Neural progenitor cell (in vitro differentiated cells): ENCODE results near the gene IDH3B. TPM values are rescaled to one million over a fixed set of nuclear protein-coding genes. Genes with fewer than 3 reads are reported as not detected.

Experiments
- DNase-seq: peaks from one replicate; pipeline ENCODE4 v3.0.0-alpha.2; 2016; ENCODE audit warnings: low spot score
- H2AFZ ChIP-seq: fragments of 200-600 bp; sonication (generic); replicated peaks from 2 replicates; pipeline ENCODE4 v1.6.1; 2016; ENCODE audit warnings: antibody characterized with exemption
- H3F3A ChIP-seq: fragments of 200-600 bp; sonication (generic); 2 replicates; pipeline ENCODE4 v1.6.1; 2016; ENCODE audit warnings: antibody characterized with exemption, low read depth
- H3K27ac ChIP-seq: fragments of 200-600 bp; sonication (generic); 2 replicates; pipeline ENCODE4 v1.5.1; 2016; ENCODE audit warnings: mild to moderate bottlenecking
- H3K27me3 ChIP-seq: fragments of 200-600 bp; sonication (generic); 2 replicates; pipeline ENCODE4 v1.6.1; 2016; ENCODE audit warnings: mild to moderate bottlenecking, moderate library complexity
- H3K36me3 ChIP-seq: fragments of 200-600 bp; sonication (generic); 2 replicates; pipeline ENCODE4 v1.5.1; 2016
- H3K4me1 ChIP-seq: fragments of 200-600 bp; sonication (generic); 2 replicates; pipeline ENCODE4 v1.6.1; 2016; ENCODE audit warnings: mixed run types
- H3K4me2 ChIP-seq: fragments of 200-600 bp; sonication (generic); 2 replicates; pipeline ENCODE4 v1.6.1; 2016
- H3K4me3 ChIP-seq: fragments of 200-600 bp; sonication (generic); 2 replicates; pipeline ENCODE4 v1.5.1; 2016
- H3K79me2 ChIP-seq: fragments of 200-600 bp; sonication (generic); 2 replicates; pipeline ENCODE4 v1.6.1; 2016; ENCODE audit warnings: low read depth
- H3K9ac ChIP-seq: fragments of 200-600 bp; sonication (generic); 2 replicates; pipeline ENCODE4 v1.6.1; 2016
- H3K9me3 ChIP-seq: fragments of 200-600 bp; sonication (generic); 2 replicates; pipeline ENCODE4 v1.5.1; 2016; ENCODE audit warnings: low read depth
- H4K20me1 ChIP-seq: fragments of 200-600 bp; sonication (generic); 2 replicates; pipeline ENCODE4 v1.6.1; 2016; ENCODE audit warnings: low read depth
- H3K27ac Mint-ChIP-seq: 3 replicates; pipeline ENCODE4 v1.8.0; 2021; ENCODE audit warnings: mixed read lengths
- H3K27me3 Mint-ChIP-seq: 2 replicates; pipeline ENCODE4 v1.8.0; 2022; ENCODE audit warnings: low read depth, mild to moderate bottlenecking, inconsistent platforms, moderate library complexity, mixed read lengths; ENCODE audit not compliant: insufficient read depth
- H3K36me3 Mint-ChIP-seq: 3 replicates; pipeline ENCODE4 v1.8.0; 2021; ENCODE audit warnings: mixed read lengths
- H3K4me1 Mint-ChIP-seq: 3 replicates; pipeline ENCODE4 v1.8.0; 2021; ENCODE audit warnings: mixed read lengths
- H3K4me3 Mint-ChIP-seq: 3 replicates; pipeline ENCODE4 v1.8.0; 2021; ENCODE audit warnings: mild to moderate bottlenecking, moderate library complexity, mixed read lengths
- H3K9me3 Mint-ChIP-seq: 3 replicates; pipeline ENCODE4 v1.8.0; 2020; ENCODE audit warnings: mixed read lengths
- EZH2 ChIP-seq: fragments of 200-600 bp; sonication (generic); IDR thresholded peaks from 2 replicates; pipeline ENCODE4 v1.6.1; 2017; ENCODE audit warnings: antibody characterized with exemption, mild to moderate bottlenecking, moderate library complexity
- EZH2phosphoT487 ChIP-seq: fragments of 200-600 bp; sonication (generic); IDR thresholded peaks from 2 replicates; pipeline ENCODE4 v1.6.1; 2017; ENCODE audit warnings: antibody characterized with exemption
- total RNA-seq: library from RNA; depleted of rRNA; stranded (reverse); fragments of >200 nt; gene quantifications from 2 replicates; pipeline ENCODE4 v1.2.3, GENCODE V29; 2015; ENCODE audit warnings: low replicate concordance
- TF ChIP-seq, protein P1 (sequence below): fragments of 200-600 bp; sonication (generic); IDR thresholded peaks from 2 replicates; pipeline ENCODE4 v1.5.1; 2017; ENCODE audit warnings: antibody characterized with exemption, mild to moderate bottlenecking

The IDH3B gene
- total RNA-seq, 1 donor from 2014 or later = 94.3 TPM

DNA sequence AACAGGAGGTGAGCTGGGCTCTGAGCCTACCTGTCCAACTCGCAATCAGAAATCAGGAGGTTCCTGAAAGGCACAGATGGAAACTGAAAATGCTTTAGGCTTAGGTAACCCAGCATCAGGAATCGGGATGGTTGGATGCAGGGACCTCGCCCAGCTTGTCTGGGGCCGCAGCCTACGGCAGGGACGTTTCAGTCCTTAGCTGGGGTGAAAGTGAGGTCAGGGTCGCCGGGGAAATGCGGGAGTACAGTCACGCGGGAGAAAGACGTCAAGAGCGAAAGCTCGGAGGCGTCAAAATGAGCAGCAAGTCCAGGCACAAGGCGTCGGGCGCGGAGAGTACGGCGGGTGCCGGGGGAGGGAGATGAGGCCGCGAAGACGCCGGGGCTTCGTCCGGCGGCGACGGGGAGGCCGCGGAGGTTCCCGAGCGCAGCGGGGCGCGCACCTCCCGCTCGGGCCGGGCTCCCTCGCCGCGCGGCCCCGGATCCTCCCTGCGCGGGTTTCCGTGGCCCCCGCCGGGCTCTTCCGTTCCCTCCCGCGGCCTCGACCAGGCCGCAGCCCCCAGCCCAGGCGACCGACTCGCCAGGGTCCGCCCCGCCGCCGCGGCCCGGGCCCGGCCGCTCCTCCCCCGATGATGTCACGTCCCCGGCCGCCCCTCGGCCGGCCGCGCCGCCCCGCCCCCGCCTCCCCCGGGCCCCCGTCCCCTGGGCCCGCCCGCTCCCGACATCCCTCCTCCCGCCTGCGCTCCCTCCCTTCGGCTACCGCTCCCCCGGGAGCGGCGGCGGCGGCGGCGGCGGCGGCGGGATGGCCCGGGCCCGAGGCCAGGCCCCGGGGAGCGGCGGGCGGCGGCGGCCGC, 28.2 kb upstream of the IDH3B start, which contains the start of gene EBF4:
TSS of gene EBF4 (plus strand) at position 745 of the 850 bp plus-strand sequence. CDS start 866 bp downstream, outside the sequence.
- Histone ChIP-seq H3K27ac (no peak within 1 kb of the TSS), H3K27me3 (peaks cover 97% of the 10 kb centered on the region)
- H3K27ac Mint-ChIP-seq = peak within 1 kb of the TSS; percentile 97

DNA sequence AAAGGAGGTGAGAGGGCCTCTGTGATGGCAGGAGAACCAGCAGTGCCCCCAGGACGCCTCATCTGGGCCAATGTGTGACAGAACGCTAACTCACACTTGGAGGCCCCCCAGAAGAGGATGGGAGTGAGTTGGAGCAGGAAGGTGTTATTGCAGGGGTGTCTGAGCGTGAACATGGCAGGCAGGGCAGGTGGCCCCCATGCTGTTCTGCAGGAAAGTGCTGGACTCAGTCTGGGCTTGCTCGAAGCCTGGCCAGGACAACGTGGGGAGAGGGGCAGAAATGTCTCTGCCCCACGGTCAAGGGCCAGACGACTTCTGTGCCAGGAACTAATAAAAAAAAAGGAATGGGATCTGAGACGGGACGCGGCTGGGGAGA, 27.6 kb upstream of the IDH3B start:
- Histone ChIP-seq H3K4me1 (peaks cover 6% of the 10 kb centered on the region), H3K9me3 (no peaks in the 10 kb centered on the region), H3K4me2 (peak overlapping the region; percentile 70), H3K36me3 (no peaks in the 10 kb centered on the region), H3K27me3 (peaks cover 98% of the 10 kb centered on the region), H3K9ac (no peak overlapping the region), H3K79me2 (no peaks in the 10 kb centered on the region), H3K27ac (no peak overlapping the region), H4K20me1 (peaks cover 41% of the 10 kb centered on the region), H3K4me3 (peak overlapping the region; percentile 48), H2AFZ (no peak overlapping the region), H3F3A (peaks cover 17% of the 10 kb centered on the region)
- Mint-ChIP-seq H3K27me3 (peaks cover 60% of the 10 kb centered on the region), H3K9me3 (peaks cover 3% of the 10 kb centered on the region), H3K4me1 (peaks cover 28% of the 10 kb centered on the region), H3K27ac (no peak overlapping the region), H3K36me3 (peaks cover 4% of the 10 kb centered on the region), H3K4me3 (peak overlapping the region; percentile 96)
- no peak for DNase-seq
- TF ChIP-seq, protein P1, sequence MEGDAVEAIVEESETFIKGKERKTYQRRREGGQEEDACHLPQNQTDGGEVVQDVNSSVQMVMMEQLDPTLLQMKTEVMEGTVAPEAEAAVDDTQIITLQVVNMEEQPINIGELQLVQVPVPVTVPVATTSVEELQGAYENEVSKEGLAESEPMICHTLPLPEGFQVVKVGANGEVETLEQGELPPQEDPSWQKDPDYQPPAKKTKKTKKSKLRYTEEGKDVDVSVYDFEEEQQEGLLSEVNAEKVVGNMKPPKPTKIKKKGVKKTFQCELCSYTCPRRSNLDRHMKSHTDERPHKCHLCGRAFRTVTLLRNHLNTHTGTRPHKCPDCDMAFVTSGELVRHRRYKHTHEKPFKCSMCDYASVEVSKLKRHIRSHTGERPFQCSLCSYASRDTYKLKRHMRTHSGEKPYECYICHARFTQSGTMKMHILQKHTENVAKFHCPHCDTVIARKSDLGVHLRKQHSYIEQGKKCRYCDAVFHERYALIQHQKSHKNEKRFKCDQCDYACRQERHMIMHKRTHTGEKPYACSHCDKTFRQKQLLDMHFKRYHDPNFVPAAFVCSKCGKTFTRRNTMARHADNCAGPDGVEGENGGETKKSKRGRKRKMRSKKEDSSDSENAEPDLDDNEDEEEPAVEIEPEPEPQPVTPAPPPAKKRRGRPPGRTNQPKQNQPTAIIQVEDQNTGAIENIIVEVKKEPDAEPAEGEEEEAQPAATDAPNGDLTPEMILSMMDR = no peak
- TF ChIP-seq EZH2phosphoT487 (no peak), EZH2 (no peak)

More for the DNA sequence above, 28.2 kb upstream of the IDH3B start, which contains the start of gene EBF4:
- H3K9me3 Mint-ChIP-seq = peaks cover 3% of the 10 kb centered on the region
- H3K4me1 Mint-ChIP-seq = peaks cover 31% of the 10 kb centered on the region
- peaks cover 17% of the 10 kb centered on the region for H3F3A ChIP-seq
- peak within 1 kb of the TSS; percentile 48 for H3K4me3 ChIP-seq
- H3K4me1 ChIP-seq = peaks cover 6% of the 10 kb centered on the region
- H4K20me1 ChIP-seq = peaks cover 41% of the 10 kb centered on the region
- H3K4me2 ChIP-seq = peak within 1 kb of the TSS; percentile 70
- peaks cover 64% of the 10 kb centered on the region for H3K27me3 Mint-ChIP-seq
- H3K36me3 ChIP-seq = no peaks in the 10 kb centered on the region
- no peak within 1 kb of the TSS for H2AFZ ChIP-seq
- no peaks in the 10 kb centered on the region for H3K79me2 ChIP-seq
- no peak within 1 kb of the TSS for H3K9ac ChIP-seq
- peak; percentile 78 for DNase-seq
- H3K4me3 Mint-ChIP-seq = peak within 1 kb of the TSS; percentile 96
- TF ChIP-seq EZH2phosphoT487 (peak; percentile 94), EZH2 (peak; percentile 93)
- TF ChIP-seq, protein P1 = no peak
- no peaks in the 10 kb centered on the region for H3K9me3 ChIP-seq
- H3K36me3 Mint-ChIP-seq = peaks cover 4% of the 10 kb centered on the region

DNA sequence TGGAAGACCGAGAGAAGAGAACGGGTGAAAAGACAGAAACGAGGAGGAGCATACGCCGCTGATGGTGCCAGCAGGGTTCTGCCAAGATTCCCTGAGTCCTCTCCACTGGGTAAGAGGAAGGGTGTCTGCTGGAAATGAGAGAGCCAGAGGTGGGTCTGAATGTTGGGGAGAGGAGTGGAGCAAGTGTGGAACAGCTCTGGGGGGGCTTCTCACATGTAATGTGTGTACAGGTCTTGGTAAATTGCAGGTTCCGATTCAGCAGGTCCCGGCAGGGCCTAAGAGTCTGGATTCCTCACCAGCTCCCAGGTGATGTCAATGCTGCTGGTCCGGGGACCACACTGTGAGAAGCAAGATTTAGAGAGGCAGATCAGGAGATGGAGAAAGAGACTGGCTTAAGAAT, 27.1 kb upstream of the IDH3B start:
- H4K20me1 ChIP-seq = peaks cover 41% of the 10 kb centered on the region
- H3K4me2 ChIP-seq = no peak overlapping the region
- TF ChIP-seq, protein P1 = no peak
- TF ChIP-seq EZH2phosphoT487 (no peak), EZH2 (no peak)
- H3K36me3 ChIP-seq = no peaks in the 10 kb centered on the region
- no peaks in the 10 kb centered on the region for H3K9me3 ChIP-seq
- H3K4me1 Mint-ChIP-seq = peaks cover 28% of the 10 kb centered on the region
- H3K27ac ChIP-seq = no peak overlapping the region
- peaks cover 3% of the 10 kb centered on the region for H3K9me3 Mint-ChIP-seq
- H3K36me3 Mint-ChIP-seq = peaks cover 4% of the 10 kb centered on the region
- no peak overlapping the region for H3K4me3 ChIP-seq
- no peak overlapping the region for H3K27ac Mint-ChIP-seq
- peaks cover 56% of the 10 kb centered on the region for H3K27me3 Mint-ChIP-seq
- H2AFZ ChIP-seq = no peak overlapping the region
- H3F3A ChIP-seq = peaks cover 17% of the 10 kb centered on the region
- H3K9ac ChIP-seq = no peak overlapping the region
- H3K4me1 ChIP-seq = peaks cover 6% of the 10 kb centered on the region
- no peak for DNase-seq
- peaks cover 98% of the 10 kb centered on the region for H3K27me3 ChIP-seq
- no peaks in the 10 kb centered on the region for H3K79me2 ChIP-seq
- peak overlapping the region; percentile 96 for H3K4me3 Mint-ChIP-seq
